H1 (cell line): ENCODE results near the gene DDA1. TPM values are rescaled to one million over a fixed set of nuclear protein-coding genes. Genes with fewer than 3 reads are reported as not detected.

Source experiments
- CTCF ChIA-PET: fragments of 300-600 bp; sonication (Branson Sonifier 250); formaldehyde crosslinking; loops from one replicate; lab custom pipeline; 2021; ENCODE audit not compliant: partially characterized antibody; lab: Charles Lee
- POLR2A ChIA-PET: fragments of 300-600 bp; sonication (Branson Sonifier 250); formaldehyde crosslinking; loops from one replicate; lab custom pipeline; 2021; ENCODE audit warnings: inconsistent platforms; ENCODE audit not compliant: partially characterized antibody; lab: Charles Lee
- DNase-seq, 2 experiments: peaks; one replicate each; pipeline versions ENCODE4 v3.0.0 to v3.0.0-alpha.2; 2010 to 2022; ENCODE audit warnings: low spot score in 2 of 2, low read depth in 1 of 2, mixed read lengths in 1 of 2
- FAIRE-seq: peaks from 2 replicates; lab custom pipeline; 2011; peaks lifted over from hg19 to GRCh38; lab: Jason Lieb, UNC
- H2AFZ ChIP-seq: 2 replicates; pipeline ENCODE4 v1.8.1; 2012; ENCODE audit warnings: low read length, inconsistent platforms
- H2AK5ac ChIP-seq: 2 replicates; pipeline ENCODE4 v1.6.1; 2013; ENCODE audit warnings: low read depth, low read length
- H2BK120ac ChIP-seq: replicated peaks from 2 replicates; pipeline ENCODE3; 2013; ENCODE audit warnings: low read depth, low read length, inconsistent platforms
- H2BK12ac ChIP-seq: 2 replicates; pipeline ENCODE4 v1.6.1; 2013; ENCODE audit warnings: low read depth, low read length
- H2BK15ac ChIP-seq: 2 replicates; pipeline ENCODE4 v1.6.1; 2013; ENCODE audit warnings: low read length
- H2BK20ac ChIP-seq: 2 replicates; pipeline ENCODE4 v1.6.1; 2013; ENCODE audit warnings: low read length
- H2BK5ac ChIP-seq: 2 replicates; pipeline ENCODE4 v1.6.1; 2013; ENCODE audit warnings: low read depth, low read length
- H3K14ac ChIP-seq: 2 replicates; pipeline ENCODE4 v1.6.1; 2013; ENCODE audit warnings: inconsistent platforms; ENCODE audit not compliant: insufficient read length
- H3K18ac ChIP-seq: 2 replicates; pipeline ENCODE4 v1.6.1; 2013; ENCODE audit warnings: low read length; ENCODE audit errors: extremely low read depth
- H3K23ac ChIP-seq: 2 replicates; pipeline ENCODE4 v1.6.1; 2013; ENCODE audit warnings: inconsistent platforms; ENCODE audit not compliant: insufficient read length
- H3K23me2 ChIP-seq: 2 replicates; pipeline ENCODE4 v1.6.1; 2013; ENCODE audit warnings: low read depth, low read length
- H3K27ac ChIP-seq: 2 replicates; pipeline ENCODE4 v1.6.1; 2011; ENCODE audit warnings: low read depth, low read length, inconsistent platforms
- H3K27me3 ChIP-seq, 4 experiments: replicated peaks in 1 of 4; 1 replicate in 1 of 4; 2 replicates in 3 of 4; pipeline versions ENCODE4 v1.6.1 to v1.8.1; 2011 to 2013; ENCODE audit warnings: low read length in 3 of 4, mild to moderate bottlenecking in 3 of 4, inconsistent platforms in 2 of 4, mixed read lengths in 2 of 4, moderate library complexity in 1 of 4; ENCODE audit not compliant: control insufficient read depth in 3 of 4, insufficient read depth in 3 of 4; ENCODE audit errors: extremely low read depth in 1 of 4
- H3K36me3 ChIP-seq, 4 experiments: 2 replicates each; pipeline versions ENCODE4 v1.6.1 to v1.8.1; 2011 to 2013; ENCODE audit warnings: mild to moderate bottlenecking in 4 of 4, low read length in 3 of 4, moderate library complexity in 2 of 4, control low read depth in 1 of 4, inconsistent platforms in 1 of 4; ENCODE audit not compliant: insufficient read depth in 4 of 4, control insufficient read depth in 2 of 4
- H3K4ac ChIP-seq: replicated peaks from 2 replicates; pipeline ENCODE3; 2013; ENCODE audit warnings: low read length, low read depth, mixed read lengths, inconsistent platforms; ENCODE audit not compliant: insufficient read length
- H3K4me1 ChIP-seq, 4 experiments: replicated peaks in 1 of 4; 1 replicate in 1 of 4; 2 replicates in 3 of 4; pipeline versions ENCODE4 v1.6.1 to v1.8.1; 2011 to 2013; ENCODE audit warnings: low read length in 3 of 4, inconsistent platforms in 2 of 4, mixed read lengths in 1 of 4; ENCODE audit not compliant: insufficient read depth in 4 of 4, control insufficient read depth in 3 of 4
- H3K4me2 ChIP-seq, 2 experiments: 2 replicates each; pipeline versions ENCODE4 v1.6.1 to v1.8.1; 2011 to 2013; ENCODE audit warnings: low read depth in 2 of 2, low read length in 2 of 2, control low read depth in 1 of 2, inconsistent platforms in 1 of 2, mild to moderate bottlenecking in 1 of 2; ENCODE audit not compliant: insufficient read depth in 1 of 2
- H3K4me3 ChIP-seq, 4 experiments: fragments of 200-600, 300-600 bp in 1 of 4; sonication (generic), shearing (Covaris generic), sonication (Bioruptor Twin) in 1 of 4; 2 replicates each; pipeline versions ENCODE4 v1.5.1 to v1.8.1; 2011 to 2016; ENCODE audit warnings: low read length in 4 of 4, low read depth in 3 of 4, control low read depth in 2 of 4, inconsistent platforms in 2 of 4, mild to moderate bottlenecking in 2 of 4, mixed read lengths in 1 of 4, moderate library complexity in 1 of 4; ENCODE audit not compliant: insufficient read depth in 2 of 4; ENCODE audit errors: extremely low read depth in 1 of 4
- H3K56ac ChIP-seq: replicated peaks from 2 replicates; pipeline ENCODE3; 2013; ENCODE audit warnings: low read depth, mild to moderate bottlenecking, mixed read lengths, low read length, inconsistent platforms; ENCODE audit not compliant: insufficient read length
- H3K79me1 ChIP-seq: 2 replicates; pipeline ENCODE4 v1.6.1; 2013; ENCODE audit warnings: low read depth, low read length, control low read depth
- H3K79me2 ChIP-seq, 2 experiments: 2 replicates each; pipeline versions ENCODE4 v1.6.1 to v1.8.1; 2012 to 2013; ENCODE audit warnings: low read length in 2 of 2, mild to moderate bottlenecking in 2 of 2, inconsistent platforms in 1 of 2; ENCODE audit not compliant: insufficient read depth in 2 of 2, control insufficient read depth in 1 of 2
- H3K9ac ChIP-seq, 4 experiments: replicated peaks in 1 of 4; 1 replicate in 1 of 4; 2 replicates in 3 of 4; pipeline versions ENCODE4 v1.6.1 to v1.8.1; 2011 to 2013; ENCODE audit warnings: low read depth in 3 of 4, low read length in 3 of 4, control low read depth in 2 of 4, mild to moderate bottlenecking in 2 of 4, moderate library complexity in 2 of 4, inconsistent platforms in 1 of 4; ENCODE audit errors: extremely low read depth in 1 of 4
- H3K9me3 ChIP-seq, 2 experiments: 2 replicates each; pipeline versions ENCODE4 v1.6.1 to v1.8.1; 2012 to 2013; ENCODE audit warnings: mild to moderate bottlenecking in 2 of 2, moderate library complexity in 2 of 2, control low read depth in 1 of 2, inconsistent platforms in 1 of 2, low read depth in 1 of 2, low read length in 1 of 2, mixed read lengths in 1 of 2; ENCODE audit not compliant: insufficient read depth in 2 of 2
- H4K20me1 ChIP-seq, 2 experiments: replicated peaks in 1 of 2; 2 replicates each; pipeline versions ENCODE3 to v1.8.1; 2011 to 2013; ENCODE audit warnings: inconsistent platforms in 2 of 2, low read length in 2 of 2, mild to moderate bottlenecking in 1 of 2; ENCODE audit not compliant: insufficient read depth in 2 of 2, control insufficient read depth in 1 of 2
- H4K5ac ChIP-seq: 2 replicates; pipeline ENCODE4 v1.6.1; 2013; ENCODE audit warnings: low read length, low read depth, mixed read lengths, inconsistent platforms; ENCODE audit not compliant: insufficient read length
- H4K8ac ChIP-seq: 2 replicates; pipeline ENCODE4 v1.8.0; 2013; ENCODE audit warnings: mild to moderate bottlenecking, moderate library complexity, low read length, inconsistent platforms; ENCODE audit not compliant: insufficient read depth; ENCODE audit errors: extremely low read depth
- H4K91ac ChIP-seq: replicated peaks from 2 replicates; pipeline ENCODE3; 2013; ENCODE audit warnings: low read length, mixed read lengths, inconsistent platforms; ENCODE audit not compliant: insufficient read length
- ASH2L ChIP-seq: fragments of 200-600, 300-600 bp; sonication (generic); IDR thresholded peaks from one replicate; pipeline ENCODE4 v1.7.1; 2017; ENCODE audit warnings: low read length
- ATF3 ChIP-seq: IDR thresholded peaks from 2 replicates; pipeline ENCODE4 v1.6.1; 2011; ENCODE audit warnings: low read depth, mild to moderate bottlenecking, low read length; ENCODE audit not compliant: insufficient read depth
- BRCA1 ChIP-seq: IDR thresholded peaks from 2 replicates; pipeline ENCODE4 v1.6.1; 2012; ENCODE audit warnings: low read depth, low read length, improper control_type of control experiment
- CHD1 ChIP-seq: IDR thresholded peaks from 2 replicates; pipeline ENCODE4 v1.6.1; 2012; ENCODE audit warnings: low read depth, low read length, improper control_type of control experiment
- CTCF ChIP-seq, 3 experiments: IDR thresholded peaks; 1 replicate in 2 of 3; 2 replicates in 1 of 3; pipeline versions ENCODE4 v1.5.1 to v1.6.1; 2011; ENCODE audit warnings: low read length in 3 of 3, mild to moderate bottlenecking in 3 of 3, inconsistent platforms in 2 of 3, low read depth in 1 of 3, moderate library complexity in 1 of 3; ENCODE audit not compliant: insufficient read depth in 1 of 3; ENCODE audit errors: control extremely low read depth in 1 of 3
- RAD21 ChIP-seq, 2 experiments: IDR thresholded peaks in 1 of 2; conservative IDR thresholded peaks in 1 of 2; 2 replicates each; pipeline ENCODE4 v1.6.1; 2011; ENCODE audit warnings: low read depth in 2 of 2, low read length in 2 of 2, improper control_type of control experiment in 1 of 2, inconsistent platforms in 1 of 2, mild to moderate bottlenecking in 1 of 2, moderate library complexity in 1 of 2
- RNF2 ChIP-seq: fragments of 200-900, 300-1000 bp; sonication (generic); IDR thresholded peaks from 2 replicates; pipeline ENCODE4 v1.7.1; 2016; ENCODE audit warnings: borderline replicate concordance, low read depth, mild to moderate bottlenecking, antibody characterized with exemption, low read length; ENCODE audit not compliant: poor library complexity, severe bottlenecking; ENCODE audit errors: missing control alignments
- SIX5 ChIP-seq: IDR thresholded peaks from 2 replicates; pipeline ENCODE4 v1.6.1; 2011; ENCODE audit warnings: mild to moderate bottlenecking, low read depth, low read length
- SP1 ChIP-seq: IDR thresholded peaks from 2 replicates; pipeline ENCODE4 v1.6.1; 2011; ENCODE audit warnings: low read depth, low read length
- WGBS, 2 experiments: shearing (Covaris generic) in 1 of 2; methylation state at CpG; one replicate each; pipeline versions ENCODE4 v1.1.6 to v1.1.7; 2013 to 2015; ENCODE audit warnings: low lambda C conversion rate in 2 of 2, mixed read lengths in 2 of 2, inconsistent platforms in 1 of 2, low coverage in 1 of 2, missing lambda C conversion rate in 1 of 2; ENCODE audit not compliant: insufficient replicate concordance in 2 of 2, insufficient coverage in 1 of 2, insufficient read length in 1 of 2; ENCODE audit errors: extremely low coverage in 1 of 2, missing lambda C conversion rate in 1 of 2; 5-methylcytosine and 5-hydroxymethylcytosine counted together
- polyA plus RNA-seq, 7 experiments: library from polyadenylated mRNA; depleted of rRNA in 3 of 7; stranded (reverse) in 5 of 7; unstranded in 2 of 7; fragments of >200 nt in 5 of 7; fragments of 200-250 nt in 2 of 7; gene quantifications; 1 replicate in 5 of 7; 2 replicates in 1 of 7; 4 replicates in 1 of 7; pipeline versions ENCODE4 v1.2.1 to v1.2.3, GENCODE V29; 2011 to 2013; ENCODE audit warnings: missing spikeins in 2 of 7, mixed read lengths in 2 of 7
- total RNA-seq: library from RNA; stranded (reverse); fragmentation: NEBNext Ultra II Directional; extraction: Animal tissue kit (Norgen Biotek cat#: 25700); gene quantifications from 2 replicates; pipeline ENCODE4 v1.2.1, GENCODE V29; 2021

The DDA1 gene
- total and polyA plus RNA-seq, 2 of the 8 experiments (the other 6 are each of a cell fraction or from before 2014, with no cell fraction given) = 29.2 to 34.5 TPM

- no peak overlapping the region for H2BK120ac ChIP-seq
- H2BK5ac ChIP-seq = no peak overlapping the region
- no peak overlapping the region for H3K56ac ChIP-seq
- H4K91ac ChIP-seq = no peak overlapping the region
- H4K8ac ChIP-seq = no peak overlapping the region
- WGBS, 2 experiments = 24% methylated on average over 24 of the region's 24 CpGs; no CpG with 5 or more reads in 1 of the 2 experiments
- H3K79me2 ChIP-seq = no peaks in the 10 kb centered on the region
- H2BK12ac ChIP-seq = no peak overlapping the region
- H3K79me1 ChIP-seq = no peaks in the 10 kb centered on the region
- no peak overlapping the region for H2BK15ac ChIP-seq
- no peak overlapping the region for H3K14ac ChIP-seq
- POLR2A ChIA-PET = interaction anchor here (0.6 to 1.4 kb wide), 4 partner anchors 11 to 131 kb away, joined by 3 to 6 read pairs (median 3); partner anchors contain the start of gene USE1
- H3K36me3 ChIP-seq = peaks cover 0 to 3% (median 0%) of the 10 kb centered on the region in 4 experiments; a peak in 1 of 8 replicates
- H3K9me3 ChIP-seq = no peaks in the 10 kb centered on the region
- H4K5ac ChIP-seq = no peak overlapping the region
- DNase-seq = peak; percentile 63 to 98
- H2AK5ac ChIP-seq = no peak overlapping the region
- no peaks in the 10 kb centered on the region for H3K23me2 ChIP-seq
- H4K20me1 ChIP-seq = no peaks in the 10 kb centered on the region
- H3K4me3 ChIP-seq = no peak overlapping the region
- H3K4me2 ChIP-seq = no peak overlapping the region
- H3K18ac ChIP-seq = no peak overlapping the region
- H3K23ac ChIP-seq = no peak overlapping the region
- H2BK20ac ChIP-seq = no peak overlapping the region
- CTCF ChIA-PET = interaction anchor here (0.6 to 13.5 kb wide), 12 partner anchors 8 to 120 kb away, joined by 3 to 153 read pairs (median 4); partner anchors contain the start of genes CCDC194 and DDA1
- peaks cover 0 to 4% (median 3%) of the 10 kb centered on the region in 4 experiments; a peak in 3 of 7 replicates for H3K4me1 ChIP-seq
- H3K9ac ChIP-seq = no peak overlapping the region
- no peak overlapping the region for H3K4ac ChIP-seq
- H3K27me3 ChIP-seq = no peaks in the 10 kb centered on the region
- FAIRE-seq = peak; percentile 68
- H2AFZ ChIP-seq = no peak overlapping the region
- no peak overlapping the region for H3K27ac ChIP-seq
- TF ChIP-seq SP1 (peak; percentile 18; the same call in 1 of the 2 replicates), ASH2L (no peak), CHD1 (no peak), RAD21 (IDR thresholded peaks at IDR 0.05 in 1 of 2, conservative IDR thresholded peaks at IDR 0.05 in 1 of 2; ENCODE audit: low read depth in 2 of 2, low read length in 2 of 2) (peak; percentile 76 to 78), CTCF (IDR thresholded peaks at IDR 0.05; ENCODE audit: control extremely low read depth in 1 of 3, insufficient read depth in 1 of 3, low read depth in 1 of 3, low read length in 3 of 3) (peak; percentile 91 to 95 (median 93)), SIX5 (no peak), RNF2 (no peak), ATF3 (no peak), BRCA1 (no peak)
These were observed 36.8 kb downstream of the DDA1 start for GRCh38 chr19:17346109-17346671.
